D721Med (cell line): ENCODE results near the gene IPO9.

ENCODE experiments used
- DNase-seq: peaks from one replicate; pipeline ENCODE4 v3.0.0; 2011; ENCODE audit warnings: low spot score; ENCODE audit not compliant: insufficient read length
- FAIRE-seq: peaks from 2 replicates; lab custom pipeline; 2011; peaks lifted over from hg19 to GRCh38; lab: Jason Lieb, UNC
- CTCF ChIP-seq: IDR thresholded peaks from 2 replicates; pipeline ENCODE4 v1.5.1; 2012; ENCODE audit warnings: mild to moderate bottlenecking, control low read depth; ENCODE audit not compliant: insufficient read depth; ENCODE audit errors: missing control alignments

IPO9 gene

GRCh38 chr1:201904579-201904978, 75.6 kb downstream of the IPO9 start:
- no peak for DNase-seq
- no peak for FAIRE-seq
- no peak for TF ChIP-seq CTCF

- no peak for TF ChIP-seq CTCF
- no peak for FAIRE-seq
- no peak for DNase-seq
Measured at GRCh38 chr1:201905234-201905890, 76.4 kb downstream of the IPO9 start.

GRCh38 chr1:201906336-201906735, 77.4 kb downstream of the IPO9 start:
- FAIRE-seq (no peak), DNase-seq (no peak)
- no peak for TF ChIP-seq CTCF

GRCh38 chr1:201907621-201908020, 78.7 kb downstream of the IPO9 start:
- no peak for DNase-seq

GRCh38 chr1:201911826-201912571, 83.0 kb downstream of the IPO9 start:
- TF ChIP-seq CTCF, result no peak
- FAIRE-seq (no peak), DNase-seq (no peak)

More at GRCh38 chr1:201907621-201908020, 78.7 kb downstream of the IPO9 start:
- TF ChIP-seq CTCF, result no peak
- no peak for FAIRE-seq

GRCh38 chr1:201912832-201913231, 83.9 kb downstream of the IPO9 start:
- DNase-seq (no peak), FAIRE-seq (no peak)
- TF ChIP-seq CTCF, result no peak

GRCh38 chr1:201914456-201915235, 85.7 kb downstream of the IPO9 start:
- no peak for DNase-seq
- no peak for FAIRE-seq
- no peak for TF ChIP-seq CTCF
